GM19438 (cell line): ENCODE results near the gene ALDH1A3.

Source experiments
- ATAC-seq: cut with Tn5 transposase; IDR thresholded peaks from one replicate; pipeline ENCODE4 v1.9.1; 2021; ENCODE audit warnings: low read depth; ENCODE audit not compliant: unreplicated experiment

Gene ALDH1A3

DNA sequence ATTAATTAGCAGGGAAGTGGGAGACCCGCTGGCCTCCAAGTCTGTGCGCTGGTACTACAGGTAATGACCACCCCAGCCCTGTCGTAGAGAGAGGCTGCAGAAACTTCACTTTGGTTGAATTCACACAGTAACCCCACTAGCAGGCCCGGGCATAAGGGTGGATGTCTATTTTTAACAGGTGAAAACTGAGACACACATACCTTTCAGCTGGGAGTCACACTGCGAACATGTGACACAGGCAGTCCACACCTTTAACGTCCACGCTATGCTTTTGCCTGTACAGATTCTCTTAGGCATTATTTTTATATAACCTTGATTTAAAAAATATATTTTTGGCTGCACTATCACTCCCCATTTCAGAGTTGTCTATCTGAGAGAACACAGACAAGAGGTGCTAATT lies 43.4 kb downstream of the ALDH1A3 start:
- no peak for ATAC-seq

DNA sequence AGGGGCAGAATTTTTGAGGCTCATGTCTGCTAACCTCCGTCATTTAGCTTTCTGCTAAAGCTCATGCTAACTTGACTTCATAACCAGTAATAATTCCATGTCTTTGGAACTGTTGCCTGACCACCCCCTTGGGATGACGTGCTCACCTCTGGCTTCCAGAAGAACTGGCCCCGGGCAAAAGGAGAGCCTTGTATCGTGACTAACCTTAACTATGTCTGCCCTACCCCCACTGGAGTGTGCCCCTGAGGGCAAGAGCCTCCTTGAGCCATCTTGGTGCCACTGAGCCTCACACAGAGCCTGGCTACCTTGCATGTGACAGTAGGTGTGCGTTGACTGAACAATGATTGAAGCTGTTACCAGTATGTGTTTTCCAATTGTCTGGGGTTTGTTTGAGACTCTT lies 44.3 kb downstream of the ALDH1A3 start:
- no peak for ATAC-seq

DNA sequence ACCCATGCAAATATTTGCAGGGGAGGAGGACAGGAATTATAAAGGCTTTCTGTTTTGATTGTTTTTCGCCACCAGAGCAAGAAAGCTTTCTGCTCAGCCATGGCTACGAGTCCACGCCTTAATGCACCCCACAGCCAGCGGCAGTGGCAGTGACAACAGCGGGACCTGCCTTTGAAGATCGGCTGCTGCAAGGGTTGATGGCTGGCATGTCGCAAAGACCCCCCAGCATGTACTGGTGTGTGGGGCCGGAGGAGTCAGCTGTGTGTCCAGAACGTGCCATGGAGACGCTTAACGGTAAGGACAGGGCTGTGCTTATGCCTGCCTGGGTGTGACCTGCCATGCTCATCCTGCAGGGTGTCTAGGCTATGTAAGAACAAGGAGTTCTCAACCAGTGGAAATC lies 44.8 kb downstream of the ALDH1A3 start:
- no peak for ATAC-seq

DNA sequence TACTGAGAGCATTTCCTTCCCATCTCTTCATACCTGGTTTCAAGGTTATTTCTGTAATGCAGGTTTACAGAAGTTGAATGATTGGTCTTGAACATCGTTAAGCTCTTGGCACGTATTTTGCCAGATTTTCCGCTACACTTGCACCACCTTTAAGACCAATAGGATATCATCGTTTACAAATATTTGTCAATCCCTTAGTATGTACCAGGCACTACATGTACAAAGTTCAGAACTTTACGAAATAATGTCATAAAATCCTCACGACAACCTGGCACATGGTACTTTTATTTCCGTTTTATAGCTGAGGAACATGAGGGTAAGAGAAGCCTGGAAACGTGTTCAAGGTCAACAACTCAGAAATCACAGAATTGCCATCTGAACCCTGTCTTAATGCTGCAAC lies 45.8 kb downstream of the ALDH1A3 start:
- no peak for ATAC-seq

DNA sequence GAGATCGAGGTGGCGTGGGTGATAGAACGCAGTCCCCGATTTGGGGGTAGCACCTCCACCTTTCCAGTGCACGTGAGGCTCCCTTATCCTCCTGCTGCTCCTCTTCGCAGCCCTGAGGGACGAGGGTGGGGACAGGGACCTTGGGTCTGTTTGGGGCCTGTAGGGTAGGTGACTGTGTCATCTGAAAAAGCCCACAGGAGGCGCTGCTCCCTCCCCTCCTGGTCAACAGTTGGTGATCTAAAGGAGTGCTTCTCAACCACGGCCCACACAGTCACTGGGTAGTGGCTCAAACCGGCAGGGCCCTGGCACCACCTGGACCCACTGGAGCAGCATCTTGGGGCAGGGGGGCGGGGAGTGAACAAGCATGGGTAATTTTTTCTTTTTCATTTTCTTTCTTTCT lies 46.6 kb downstream of the ALDH1A3 start:
- ATAC-seq, result no peak

DNA sequence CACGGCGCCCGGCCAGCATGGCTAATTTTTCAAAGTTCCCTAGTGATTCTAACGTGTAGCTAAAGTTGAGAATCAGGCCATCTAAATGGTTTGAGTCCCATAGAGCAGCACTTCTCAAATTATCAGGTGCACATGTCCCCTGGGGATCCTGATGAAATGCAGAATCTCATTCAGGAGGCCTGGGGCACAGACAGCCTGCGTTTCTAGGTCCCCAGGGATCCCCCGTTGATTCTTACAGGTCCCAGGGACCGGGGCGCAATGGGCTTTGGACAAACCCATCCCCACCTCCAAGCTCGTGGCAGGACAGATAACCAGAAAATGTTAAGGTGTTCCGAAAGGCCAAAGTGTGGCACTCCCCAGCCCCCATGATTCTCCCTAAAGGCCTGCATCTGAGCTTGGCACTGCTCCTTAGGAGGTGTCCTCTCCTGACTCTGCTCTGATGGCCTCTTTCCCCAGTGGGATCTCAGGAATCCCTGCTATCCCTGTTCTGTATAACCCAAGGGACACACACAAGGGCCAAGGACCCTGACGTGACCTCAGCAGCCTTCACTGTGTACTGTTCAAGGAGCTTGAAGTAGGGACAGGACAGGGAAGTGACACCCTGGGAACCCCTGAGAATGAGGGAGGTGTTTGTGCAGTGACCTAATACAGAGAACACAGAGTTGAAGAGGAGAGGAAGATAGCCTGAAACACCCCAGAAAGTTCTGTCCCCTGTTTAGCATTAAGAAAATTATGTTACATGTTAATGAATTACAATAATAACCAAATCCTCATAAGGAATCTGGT lies 47.5 kb downstream of the ALDH1A3 start:
- no peak for ATAC-seq

DNA sequence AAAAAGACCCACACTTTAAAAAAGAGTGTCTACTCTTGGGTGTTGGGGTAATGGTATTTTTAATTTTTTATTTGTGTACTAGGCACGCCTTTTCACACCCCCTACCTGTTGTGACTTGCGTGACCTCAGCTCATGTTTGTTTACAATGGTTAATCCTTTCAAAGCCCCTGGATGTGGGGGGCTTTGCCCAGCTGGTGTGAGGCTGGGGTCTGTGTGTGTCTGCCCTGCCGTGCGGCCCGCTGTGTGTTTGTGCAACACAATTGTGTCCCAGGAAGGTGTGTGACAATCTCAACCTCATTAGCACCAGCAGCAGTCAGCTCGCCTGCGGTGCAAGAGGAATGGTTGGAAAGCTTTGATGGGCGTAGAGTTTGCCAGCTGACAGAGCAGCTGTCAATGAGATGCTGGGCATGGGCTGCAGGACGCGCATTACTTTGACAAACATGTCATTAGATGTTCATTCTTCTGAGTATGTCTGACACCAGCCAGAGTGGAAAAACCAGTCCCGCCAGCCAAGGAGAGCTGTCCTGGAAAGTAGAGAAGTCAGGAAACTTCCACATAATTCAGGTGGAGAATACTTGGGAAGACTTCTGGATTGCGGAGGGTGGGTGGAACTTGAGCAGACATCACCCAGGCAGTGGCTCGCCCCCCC lies 49.1 kb downstream of the ALDH1A3 start:
- no peak for ATAC-seq

DNA sequence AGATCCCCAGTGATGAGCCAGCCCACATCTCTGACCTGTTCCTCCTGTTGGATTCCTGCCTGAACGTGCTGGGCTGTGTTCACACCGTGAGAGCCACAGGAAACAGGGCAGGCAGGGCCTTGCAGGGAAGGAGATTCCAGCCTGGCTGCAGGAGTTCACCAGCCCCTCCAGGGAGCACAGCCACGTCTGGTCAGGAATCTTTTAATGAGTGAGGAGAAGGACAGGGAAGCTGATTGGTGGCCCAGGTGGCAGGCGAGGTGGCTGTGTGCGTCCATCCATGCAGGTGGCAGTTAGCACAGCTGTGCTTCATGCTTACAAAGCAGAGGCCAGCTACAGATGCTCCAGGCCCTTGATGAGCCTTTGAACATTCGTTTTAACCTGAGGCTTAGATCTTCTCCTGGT lies 50.0 kb downstream of the ALDH1A3 start:
- no peak for ATAC-seq

DNA sequence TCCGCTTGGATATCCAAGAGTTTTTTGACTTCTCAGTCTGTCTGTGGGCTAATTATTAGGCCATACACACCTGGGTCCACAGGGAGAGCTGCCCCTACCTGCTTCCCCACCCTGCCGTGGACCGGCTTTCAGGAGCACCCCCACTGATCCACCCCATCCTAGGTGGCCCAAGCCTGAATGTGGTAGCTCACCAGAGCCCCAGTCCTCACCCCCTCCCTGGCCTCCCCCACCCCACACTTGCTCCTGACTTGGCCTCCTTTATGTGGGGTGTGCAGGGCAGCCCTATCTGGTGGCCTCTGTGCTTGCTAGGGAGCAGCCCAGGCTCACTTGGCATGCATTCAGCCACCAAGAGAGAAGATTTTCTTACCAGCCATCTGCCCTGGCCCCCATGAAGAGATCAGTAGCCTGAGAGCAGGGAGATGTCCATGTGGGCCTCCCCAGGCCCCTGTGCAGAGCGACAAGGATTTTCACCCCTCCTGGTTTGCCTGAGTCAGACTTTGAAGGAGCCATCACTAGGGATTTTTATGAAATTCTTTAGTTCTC lies 50.7 kb downstream of the ALDH1A3 start:
- no peak for ATAC-seq

DNA sequence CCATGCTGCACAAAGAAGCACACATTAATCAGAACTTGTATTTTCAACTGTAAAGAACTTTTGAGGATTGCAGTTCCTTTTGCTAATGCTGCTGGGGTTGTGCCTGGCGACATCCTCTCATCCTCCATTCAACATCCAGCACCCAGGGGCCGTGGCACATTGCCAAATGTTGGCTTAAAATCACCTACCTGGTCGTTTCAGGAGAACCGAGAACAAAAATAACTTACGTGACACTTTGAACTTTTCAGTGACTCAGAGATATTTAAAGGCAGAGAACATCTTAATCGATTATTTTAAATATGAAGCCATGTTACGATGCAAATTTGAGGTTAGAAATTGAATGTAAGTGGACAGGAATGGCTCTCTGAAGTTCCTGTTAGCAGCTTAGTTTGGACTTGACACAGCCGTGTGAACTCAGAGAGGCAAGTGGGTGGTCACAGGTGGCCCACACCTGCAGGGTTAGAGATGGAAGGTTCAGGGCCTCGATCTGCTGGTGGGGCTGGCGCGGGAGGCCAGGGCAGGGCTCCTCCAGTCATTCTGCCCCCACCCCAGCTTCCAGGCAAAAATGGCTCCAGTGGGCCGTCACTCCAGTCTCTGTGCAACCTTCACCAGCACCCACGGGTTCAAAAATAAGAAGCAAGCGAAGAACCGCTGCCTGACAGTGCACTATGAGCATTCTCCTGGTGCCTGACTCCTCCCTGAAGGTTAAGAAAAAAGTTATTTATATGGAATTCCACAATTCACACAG lies 51.7 kb downstream of the ALDH1A3 start:
- no peak for ATAC-seq

DNA sequence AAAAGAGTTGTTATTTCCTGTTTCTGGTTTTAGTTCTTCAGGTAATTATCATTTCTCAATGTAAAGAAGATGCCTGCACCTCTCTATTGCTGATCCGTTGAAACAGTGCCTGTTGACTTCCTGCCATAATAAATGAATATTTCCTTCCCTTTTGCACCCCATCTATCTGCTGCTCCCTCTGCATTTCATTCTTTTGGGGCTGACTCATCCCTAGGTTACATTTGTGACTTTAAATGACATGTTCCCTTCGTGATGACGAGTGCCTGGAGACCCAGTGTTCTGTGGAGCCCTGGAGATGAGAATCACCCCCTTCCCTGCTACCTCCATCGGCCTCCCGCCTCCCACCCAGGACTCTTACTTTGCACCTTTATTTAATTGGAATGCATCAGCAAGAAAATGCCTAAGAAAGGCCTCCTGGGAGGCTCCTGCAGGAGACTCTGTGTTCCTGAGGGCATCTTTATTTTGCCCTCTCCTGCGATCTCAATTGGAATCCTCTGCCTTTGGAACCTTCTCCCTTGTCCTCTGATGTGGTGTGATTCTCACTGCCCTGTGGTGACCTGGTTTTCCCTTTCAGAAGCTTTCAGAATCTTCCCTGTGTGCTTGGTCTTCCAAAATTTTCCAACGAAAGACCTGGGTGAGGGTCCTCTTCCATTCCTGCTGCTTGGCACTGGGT lies 53.2 kb downstream of the ALDH1A3 start:
- ATAC-seq, result no peak

DNA sequence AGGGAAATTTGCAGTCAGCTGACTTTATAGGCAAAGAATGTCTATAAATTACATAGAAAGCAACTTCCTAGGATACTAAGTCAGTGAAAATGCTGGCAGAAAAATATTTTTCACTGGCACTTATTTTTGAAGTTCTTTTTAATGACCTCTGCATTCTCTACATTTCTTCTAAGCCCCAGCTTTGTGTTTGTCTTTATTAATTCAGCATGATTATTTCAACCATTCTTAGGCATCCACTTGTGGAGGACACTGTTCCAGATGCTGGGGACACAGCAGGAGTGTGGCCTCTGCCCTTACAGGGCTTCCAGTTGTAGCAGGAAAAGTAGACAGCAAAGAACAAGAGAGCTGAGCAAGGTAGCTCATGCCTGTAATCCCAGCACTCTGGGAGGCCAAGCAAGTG lies 54.5 kb downstream of the ALDH1A3 start:
- no peak for ATAC-seq

DNA sequence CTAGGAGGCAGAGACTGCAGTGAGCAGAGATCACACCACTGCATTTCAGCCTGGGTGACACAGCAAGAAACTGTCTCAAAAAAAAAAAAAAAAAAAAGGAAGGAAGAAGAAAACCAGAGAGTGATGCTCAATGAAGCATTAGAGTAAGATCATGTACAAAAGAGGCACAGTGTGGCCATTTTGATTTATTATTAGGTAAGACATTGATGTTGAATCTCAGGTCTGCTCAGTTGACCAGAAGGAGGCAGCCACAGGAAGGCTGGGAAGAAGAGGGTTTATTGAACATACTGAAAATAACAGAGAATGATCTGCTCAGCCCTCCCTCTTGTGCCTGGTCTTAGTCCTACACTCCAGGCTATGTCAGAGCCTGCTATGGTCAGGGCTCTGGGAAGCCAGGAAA lies 55.1 kb downstream of the ALDH1A3 start:
- no peak for ATAC-seq

DNA sequence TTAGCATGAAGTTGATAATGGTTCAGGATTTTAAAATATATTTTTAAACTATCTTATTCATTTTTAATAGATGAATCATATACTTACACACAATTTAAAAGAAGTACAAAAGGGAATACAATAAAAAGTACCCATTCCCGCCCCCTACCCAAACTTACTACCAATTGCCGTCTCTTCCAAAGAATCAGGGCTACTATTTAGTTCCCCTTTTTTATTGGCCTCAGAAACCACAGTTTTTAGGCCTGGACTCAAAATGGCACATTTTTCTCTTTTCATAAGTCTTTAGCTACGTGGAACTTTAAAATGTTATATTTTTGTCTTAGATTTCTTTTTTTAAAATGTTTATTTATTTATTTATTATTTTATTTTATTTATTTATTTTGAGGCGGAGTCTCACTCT lies 57.5 kb downstream of the ALDH1A3 start:
- ATAC-seq, result no peak

DNA sequence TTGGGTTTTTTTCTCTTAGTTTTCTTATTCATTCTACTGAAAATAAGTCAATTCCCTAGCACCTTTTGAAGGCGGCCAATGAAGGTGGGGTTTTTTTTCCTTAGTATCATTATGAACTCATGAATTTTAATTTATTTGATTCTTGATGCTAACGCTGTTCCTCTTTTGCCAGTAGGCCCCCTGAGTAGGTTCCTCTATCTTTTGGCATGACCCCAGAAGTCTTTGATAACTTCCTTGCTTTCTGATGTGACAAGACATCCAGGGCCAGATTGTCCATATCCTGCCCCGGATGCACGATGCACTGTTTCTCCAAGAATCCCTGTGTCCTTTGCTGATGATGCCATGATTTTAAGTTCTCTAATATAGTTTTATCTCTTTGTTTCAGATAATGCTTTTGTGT lies 60.2 kb downstream of the ALDH1A3 start:
- no peak for ATAC-seq

DNA sequence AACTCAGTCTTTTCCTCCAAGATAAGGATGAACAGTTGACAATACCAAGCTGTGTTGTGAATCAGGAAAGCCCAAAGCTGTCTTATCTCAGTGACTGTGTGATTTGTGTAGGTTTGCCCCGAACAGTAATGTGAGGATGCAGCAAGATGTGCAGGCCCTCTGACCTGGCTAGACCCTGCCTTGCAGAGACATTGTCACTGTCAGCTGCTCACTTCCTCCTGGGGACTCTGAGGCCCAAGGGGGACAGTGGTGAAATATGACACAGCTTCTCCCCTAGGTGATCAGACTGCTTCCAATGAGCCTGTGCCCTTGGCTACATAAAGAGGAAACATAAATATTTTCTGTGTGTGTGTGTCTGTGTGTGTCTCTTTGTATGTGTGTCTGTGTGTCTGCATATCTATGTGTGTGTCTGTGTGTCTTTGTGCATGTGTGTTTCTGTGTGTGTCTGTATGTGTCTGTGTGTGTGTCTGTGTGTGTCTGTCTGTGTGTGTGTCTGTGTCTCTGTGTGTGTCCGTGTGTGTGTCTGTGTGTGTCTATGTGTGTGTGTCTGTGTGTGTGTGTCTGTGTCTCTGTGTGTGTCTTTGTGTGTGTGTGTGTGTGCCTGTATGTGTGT lies 61.2 kb downstream of the ALDH1A3 start:
- peak; percentile 82 for ATAC-seq

DNA sequence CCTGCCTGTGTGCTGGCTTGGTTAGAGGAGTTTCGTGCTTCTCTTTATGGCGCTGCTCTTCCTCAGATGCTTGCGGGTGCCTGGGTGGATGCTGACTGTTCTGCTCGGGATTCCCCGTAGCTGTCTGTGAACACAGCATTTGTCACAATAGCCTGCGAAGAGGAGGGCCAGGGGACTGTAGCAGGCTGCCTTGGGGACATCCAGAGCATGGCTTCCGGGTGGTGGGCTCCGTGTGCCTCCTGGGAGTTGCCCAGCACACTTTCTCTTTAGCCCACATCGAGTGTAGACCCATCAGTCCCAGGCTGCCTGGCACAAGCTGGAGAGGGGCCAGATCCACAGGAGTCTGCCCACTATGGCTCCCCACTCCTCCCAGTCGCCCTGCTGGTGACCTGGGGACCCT lies 61.9 kb downstream of the ALDH1A3 start:
- peak; percentile 57 for ATAC-seq

DNA sequence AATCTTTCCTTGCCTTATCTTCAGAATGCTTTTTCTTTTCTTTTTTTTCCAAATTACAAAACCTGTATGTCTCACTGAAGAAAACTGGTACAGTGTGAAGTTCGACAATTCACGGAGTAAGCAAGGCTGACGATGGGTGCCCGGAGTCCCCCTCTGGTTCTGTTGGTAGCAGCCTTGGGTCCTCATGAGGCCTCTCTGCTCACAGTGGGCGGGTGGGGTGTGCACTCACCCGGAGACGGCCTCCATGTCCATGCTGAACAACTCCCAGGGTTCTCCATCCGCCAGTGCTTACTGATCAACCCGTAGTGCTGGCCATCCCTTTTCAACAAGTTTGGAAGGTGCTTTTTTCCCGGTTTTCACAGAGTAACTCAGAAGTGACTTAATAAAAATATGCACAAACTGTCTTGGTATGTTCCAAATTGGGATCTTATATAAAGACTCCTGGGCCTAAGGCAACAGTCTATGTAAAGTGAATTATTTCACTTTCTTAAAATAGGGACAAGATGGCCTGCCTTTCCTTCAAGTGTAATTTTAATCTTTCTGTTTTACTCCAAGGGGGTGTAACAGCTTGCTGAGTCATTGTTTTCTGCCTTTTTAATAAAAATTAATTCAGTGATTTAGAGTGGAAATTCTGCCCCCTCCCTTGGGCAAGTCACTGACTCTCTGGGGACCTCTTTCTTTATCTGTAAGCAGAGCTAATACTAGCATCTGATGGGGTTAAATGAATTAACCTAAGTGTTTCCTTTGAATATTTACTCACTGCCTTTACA lies 63.2 kb downstream of the ALDH1A3 start:
- no peak for ATAC-seq

DNA sequence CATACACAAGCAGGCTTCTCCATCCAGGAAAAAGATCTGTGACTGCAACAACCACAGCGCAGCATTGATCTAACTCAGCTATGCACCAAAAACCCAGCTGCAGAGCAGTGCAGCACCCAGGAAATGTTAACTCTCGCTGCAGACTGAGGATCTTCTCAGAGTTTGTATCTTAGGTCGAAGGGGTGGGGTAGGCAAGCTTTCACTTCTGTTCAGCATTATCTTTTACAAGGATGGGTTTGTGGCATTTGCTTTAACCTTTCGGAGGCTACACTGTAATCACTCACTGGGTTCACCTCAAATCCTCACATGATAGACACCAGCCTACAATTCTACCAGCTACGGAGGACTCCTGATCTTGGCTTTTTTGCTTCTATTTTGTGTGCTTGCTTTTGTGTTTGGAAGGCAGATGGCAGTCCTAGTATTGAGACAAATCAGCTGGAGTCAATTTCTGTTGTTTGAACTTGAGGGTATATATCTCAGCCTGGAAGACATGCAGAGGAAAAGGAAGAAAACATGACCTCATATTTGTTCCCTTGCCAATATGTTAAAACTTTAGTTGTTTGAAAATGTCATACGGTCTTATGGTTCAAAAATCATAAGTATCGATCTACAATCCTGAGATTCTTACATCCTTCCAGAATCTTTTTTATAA lies 64.7 kb downstream of the ALDH1A3 start:
- ATAC-seq, result peak; percentile 35
